A673 (cell line): ENCODE data around the gene IMPDH2. TPM values are rescaled to one million over a fixed set of nuclear protein-coding genes. Genes with fewer than 3 reads are reported as not detected.

ENCODE experiments used
- BruUV-seq: library from RNA; stranded (reverse); fragments of 400-500 nt; replicated peaks from 2 replicates; lab custom pipeline; 2021; lab: Mats Ljungman, UMichigan
- CTCF ChIA-PET: fragments of 300-600 bp; sonication (Branson Sonifier 250); formaldehyde crosslinking; loops from one replicate; lab custom pipeline; 2022; ENCODE audit warnings: antibody characterized with exemption; lab: Charles Lee
- POLR2A ChIA-PET: fragments of 300-600 bp; sonication (Branson Sonifier 250); formaldehyde crosslinking; loops from one replicate; lab custom pipeline; 2022; ENCODE audit warnings: antibody characterized with exemption; ENCODE audit not compliant: low non-redundant PET; lab: Charles Lee
- DNase-seq: peaks from one replicate; pipeline ENCODE4 v3.0.0-alpha.2; 2015; ENCODE audit warnings: low spot score
- H3K27ac ChIP-seq: fragments of 200-600 bp; sonication (generic); 2 replicates; pipeline ENCODE4 v1.5.1; 2016; ENCODE audit warnings: mixed run types, low read depth, mild to moderate bottlenecking, mixed read lengths, antibody characterized with exemption, low read length; ENCODE audit not compliant: poor library complexity, severe bottlenecking
- H3K27me3 ChIP-seq: fragments of 200-600 bp; sonication (generic); replicated peaks from 2 replicates; pipeline ENCODE4 v1.6.1; 2017; ENCODE audit warnings: mixed run types, low read depth, mild to moderate bottlenecking, mixed read lengths, antibody characterized with exemption, low read length; ENCODE audit not compliant: insufficient read depth, poor library complexity
- H3K36me3 ChIP-seq: fragments of 200-600 bp; sonication (generic); 2 replicates; pipeline ENCODE4 v1.6.1; 2016; ENCODE audit warnings: mixed run types, mild to moderate bottlenecking, mixed read lengths, antibody characterized with exemption, low read length; ENCODE audit not compliant: insufficient read depth, poor library complexity, severe bottlenecking
- H3K4me1 ChIP-seq: fragments of 200-600 bp; sonication (generic); 2 replicates; pipeline ENCODE4 v1.6.1; 2017; ENCODE audit warnings: mixed run types, mild to moderate bottlenecking, mixed read lengths, antibody characterized with exemption, low read length; ENCODE audit not compliant: insufficient read depth, poor library complexity, severe bottlenecking
- H3K4me3 ChIP-seq: fragments of 200-600 bp; sonication (generic); 2 replicates; pipeline ENCODE4 v1.5.1; 2016; ENCODE audit warnings: low read depth, mixed run types, mild to moderate bottlenecking, mixed read lengths, low read length; ENCODE audit not compliant: poor library complexity, severe bottlenecking
- H3K9me3 ChIP-seq: fragments of 200-600 bp; sonication (generic); 2 replicates; pipeline ENCODE4 v1.6.1; 2016; ENCODE audit warnings: mixed run types, low read depth, mild to moderate bottlenecking, mixed read lengths, antibody characterized with exemption, low read length; ENCODE audit not compliant: poor library complexity, severe bottlenecking
- CTCF ChIP-seq: fragments of 300-800, 200-600 bp; sonication (generic); conservative IDR thresholded peaks from 2 replicates; pipeline ENCODE4 v1.5.1; 2017; ENCODE audit warnings: low read depth, mild to moderate bottlenecking, antibody characterized with exemption, low read length, moderate library complexity, mixed read lengths
- EZH2 ChIP-seq: fragments of 200-600 bp; sonication (generic); IDR thresholded peaks from 2 replicates; pipeline ENCODE4 v1.6.1; 2017; ENCODE audit warnings: borderline replicate concordance, low read depth, mild to moderate bottlenecking, mixed read lengths, antibody characterized with exemption, low read length; ENCODE audit not compliant: poor library complexity, severe bottlenecking
- intact Hi-C: fragments of 100-400 bp; cut with micrococcal nuclease; formaldehyde crosslinking; loops from one replicate; pipeline ENCODE4 v1.10.0; 2022; ENCODE audit not compliant: unreplicated experiment
- total RNA-seq: library from RNA; stranded (reverse); gene quantifications from 2 replicates; pipeline ENCODE4 v1.2.3, GENCODE V29; 2021

IMPDH2 gene
- total RNA-seq, 1 experiment from 2014 or later: 190 TPM

GRCh38 chr3:48999085-48999858 is 29.9 kb downstream of the IMPDH2 start:
- Histone ChIP-seq H3K36me3 (no peaks in the 10 kb centered on the region), H3K27me3 (no peaks in the 10 kb centered on the region), H3K27ac (no peak overlapping the region), H3K9me3 (no peaks in the 10 kb centered on the region), H3K4me1 (no peaks in the 10 kb centered on the region), H3K4me3 (no peak overlapping the region)
- ChIA-PET CTCF (no interaction called here), POLR2A (no interaction called here)
- DNase-seq: no peak
- no TSS peak for BruUV-seq
- intact Hi-C loops: no loop called here
- TF ChIP-seq CTCF: no peak
- TF ChIP-seq EZH2: no peak

GRCh38 chr3:48997714-48998637 is 31.2 kb downstream of the IMPDH2 start:
- no TSS peak for BruUV-seq
- Histone ChIP-seq H3K27me3 (no peaks in the 10 kb centered on the region), H3K9me3 (no peaks in the 10 kb centered on the region), H3K36me3 (no peaks in the 10 kb centered on the region), H3K4me3 (no peak overlapping the region), H3K27ac (no peak overlapping the region), H3K4me1 (no peaks in the 10 kb centered on the region)
- CTCF ChIA-PET: interaction anchor here (0.9 kb wide), 1 partner anchor 10 kb away, joined by 3 read pairs; no protein-coding TSS in a partner anchor
- POLR2A ChIA-PET: no interaction called here
- TF ChIP-seq EZH2 (no peak), CTCF (no peak)
- DNase-seq: no peak
- intact Hi-C loops: no loop called here

DNA sequence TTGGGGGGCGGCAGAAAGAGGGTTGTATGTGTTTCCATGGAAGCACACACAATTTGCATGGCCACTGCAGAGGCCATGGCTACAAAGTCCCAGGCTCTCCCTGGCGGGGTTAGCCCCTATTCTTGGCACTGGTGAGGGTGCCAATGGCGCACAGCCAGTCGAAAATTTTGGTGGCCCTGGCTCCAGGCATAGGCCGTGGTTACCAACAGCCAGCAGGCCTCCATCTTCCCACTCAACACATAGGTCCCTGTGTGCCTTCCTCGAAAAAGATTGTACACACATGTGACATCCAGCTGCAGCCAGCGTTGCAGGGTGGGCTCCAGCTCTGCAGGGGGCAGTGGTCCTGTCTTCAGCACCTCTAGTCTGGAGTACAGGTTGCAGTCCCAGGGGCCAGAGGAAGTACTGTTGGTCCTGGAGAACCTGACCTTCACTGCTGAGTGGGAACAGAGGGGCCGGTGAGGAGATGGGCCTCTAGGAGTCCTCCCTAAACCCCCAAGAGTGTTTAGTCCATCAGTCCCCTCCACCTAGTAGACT is 32.0 kb downstream of the IMPDH2 start:
- H3K27me3 ChIP-seq: no peaks in the 10 kb centered on the region
- no peaks in the 10 kb centered on the region for H3K4me1 ChIP-seq
- ChIA-PET POLR2A (no interaction called here), CTCF (no interaction called here)
- no peak for DNase-seq
- intact Hi-C loops: no loop called here
- TF ChIP-seq CTCF: no peak
- TF ChIP-seq EZH2: no peak
- H3K9me3 ChIP-seq: no peaks in the 10 kb centered on the region
- H3K27ac ChIP-seq: no peak overlapping the region
- no peak overlapping the region for H3K4me3 ChIP-seq
- H3K36me3 ChIP-seq: no peaks in the 10 kb centered on the region
- BruUV-seq: no TSS peak
